ENCODE data around the gene SLITRK1.

DNA sequence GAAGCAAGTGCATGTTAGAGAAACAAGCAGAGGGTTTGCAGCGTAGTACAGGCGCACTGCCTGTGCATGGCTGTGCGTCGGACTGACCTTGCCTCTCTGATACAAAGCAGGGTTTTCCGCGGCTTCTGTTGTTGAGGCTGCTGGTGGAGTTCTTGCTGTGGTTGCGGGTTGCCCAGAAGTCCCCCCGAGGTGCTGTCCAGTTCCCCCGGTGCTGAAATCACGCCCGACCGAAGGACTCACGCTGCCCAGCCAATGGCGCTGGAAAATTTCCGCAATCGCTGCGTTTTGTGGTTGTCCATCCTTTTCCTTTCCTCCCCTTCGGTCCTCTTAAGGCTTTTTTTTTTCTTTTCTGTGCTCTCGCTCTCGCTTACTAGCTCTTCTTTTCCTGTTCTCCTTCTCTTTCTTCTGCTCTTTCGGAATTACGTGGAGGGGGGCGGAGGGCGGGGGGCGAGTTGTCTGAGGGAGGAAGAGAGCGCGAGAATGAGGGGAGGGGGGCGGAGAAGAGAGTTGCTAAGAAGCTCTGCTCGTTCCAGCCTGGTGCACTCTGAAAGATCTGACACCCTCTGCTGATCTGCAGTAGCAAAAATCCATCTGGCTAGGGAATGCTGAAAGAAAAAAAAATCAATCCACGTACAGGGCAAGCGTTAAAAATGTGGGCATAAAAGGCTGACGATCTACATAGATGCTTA lies at the start of gene SLITRK1:
- TF ChIP-seq, protein P1, sequence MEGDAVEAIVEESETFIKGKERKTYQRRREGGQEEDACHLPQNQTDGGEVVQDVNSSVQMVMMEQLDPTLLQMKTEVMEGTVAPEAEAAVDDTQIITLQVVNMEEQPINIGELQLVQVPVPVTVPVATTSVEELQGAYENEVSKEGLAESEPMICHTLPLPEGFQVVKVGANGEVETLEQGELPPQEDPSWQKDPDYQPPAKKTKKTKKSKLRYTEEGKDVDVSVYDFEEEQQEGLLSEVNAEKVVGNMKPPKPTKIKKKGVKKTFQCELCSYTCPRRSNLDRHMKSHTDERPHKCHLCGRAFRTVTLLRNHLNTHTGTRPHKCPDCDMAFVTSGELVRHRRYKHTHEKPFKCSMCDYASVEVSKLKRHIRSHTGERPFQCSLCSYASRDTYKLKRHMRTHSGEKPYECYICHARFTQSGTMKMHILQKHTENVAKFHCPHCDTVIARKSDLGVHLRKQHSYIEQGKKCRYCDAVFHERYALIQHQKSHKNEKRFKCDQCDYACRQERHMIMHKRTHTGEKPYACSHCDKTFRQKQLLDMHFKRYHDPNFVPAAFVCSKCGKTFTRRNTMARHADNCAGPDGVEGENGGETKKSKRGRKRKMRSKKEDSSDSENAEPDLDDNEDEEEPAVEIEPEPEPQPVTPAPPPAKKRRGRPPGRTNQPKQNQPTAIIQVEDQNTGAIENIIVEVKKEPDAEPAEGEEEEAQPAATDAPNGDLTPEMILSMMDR (conservative IDR thresholded peaks at IDR 0.05; ENCODE audit: low read length) = no peak
- TF ChIP-seq EZH2phosphoT487 (IDR thresholded peaks at IDR 0.05; ENCODE audit: borderline replicate concordance, low read depth, low read length) = no peak
